DMS53 treated with DMSO at 0.1 percent for 48 hours (cell line): Measurements from ENCODE around the gene UBR2.
A peak's percentile ranks its signal among the peaks of the same experiment; 100 is the strongest.
"Not testable (repeated sequence)": the region's sequence is repeated elsewhere in the genome, so short reads cannot be mapped to it uniquely, and the experiment has no call there.

Experiments
- DNase-seq: peaks from one replicate; lab custom pipeline; 2025; ENCODE audit not compliant: unreplicated experiment; lab: John Stamatoyannopoulos, UW

UBR2 gene

GRCh38 chr6:42615518-42615917 is 51.7 kb downstream of the UBR2 start:
- no peak for DNase-seq

DNA sequence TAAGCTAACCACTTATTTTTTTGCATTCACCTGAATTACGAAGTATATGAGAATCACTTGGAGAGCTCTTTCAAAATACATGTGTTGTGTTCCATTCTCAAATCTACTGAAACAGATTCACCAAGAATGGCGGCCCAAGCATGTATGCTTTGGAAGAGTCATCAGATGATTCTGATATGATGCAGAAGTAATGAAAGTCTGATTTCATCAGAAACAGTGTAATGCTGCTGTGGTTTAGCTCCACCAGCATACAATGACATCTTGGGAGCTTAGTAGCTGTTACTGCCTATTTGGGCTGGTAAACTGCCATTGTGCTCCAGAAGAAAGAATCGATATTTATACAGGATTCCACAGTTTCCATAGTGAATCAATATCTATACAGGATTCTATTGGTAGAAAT is 52.9 kb downstream of the UBR2 start:
- no peak for DNase-seq

DNA sequence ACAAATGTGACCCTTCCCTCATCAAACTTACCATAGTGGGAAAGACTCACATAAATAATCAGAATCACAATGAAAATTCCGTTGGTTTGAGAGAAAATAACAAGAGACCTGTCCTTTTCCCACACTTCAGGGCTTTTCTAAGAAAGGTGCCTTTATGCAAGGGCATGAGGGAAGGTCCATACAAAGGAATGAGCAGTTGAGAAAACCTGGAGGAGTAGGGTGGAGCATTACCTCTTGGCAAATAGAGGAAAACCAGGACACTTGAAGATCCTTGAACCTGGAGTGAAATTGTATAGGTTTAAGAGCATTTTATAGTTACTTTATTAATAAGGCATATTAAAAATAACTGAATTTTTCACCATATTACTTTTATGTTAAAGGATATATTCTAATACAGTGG is 54.3 kb downstream of the UBR2 start:
- no peak for DNase-seq

DNA sequence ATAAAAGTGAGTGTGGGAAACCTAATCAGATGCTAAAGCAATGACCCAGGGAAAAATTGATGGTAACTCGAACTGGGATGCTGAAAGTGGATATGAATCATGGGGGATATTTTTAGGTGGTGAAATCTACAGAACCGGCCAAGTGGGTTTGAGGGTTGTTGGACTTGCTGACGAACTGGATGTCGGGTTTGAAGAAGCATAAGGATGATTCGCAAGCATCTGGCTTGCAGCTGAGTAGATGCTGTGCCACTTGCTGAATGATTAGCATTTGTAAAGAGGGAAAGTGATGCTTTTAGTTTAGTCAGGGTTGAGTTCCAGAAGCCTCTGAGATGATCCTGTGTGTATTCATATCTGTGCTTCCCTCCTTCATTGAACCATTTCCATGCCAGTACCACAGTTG is 54.9 kb downstream of the UBR2 start:
- DNase-seq = no peak

- no peak for DNase-seq
Measured at GRCh38 chr6:42619963-42620362, 56.1 kb downstream of the UBR2 start.

- DNase-seq = no peak
Measured at GRCh38 chr6:42624601-42625000, 60.8 kb downstream of the UBR2 start.

- no peak for DNase-seq
Measured at GRCh38 chr6:42627044-42627443, 63.2 kb downstream of the UBR2 start.

- DNase-seq = no peak
Measured at GRCh38 chr6:42627674-42628073, 63.8 kb downstream of the UBR2 start.

GRCh38 chr6:42628604-42629003 is 64.8 kb downstream of the UBR2 start:
- DNase-seq = no peak

DNA sequence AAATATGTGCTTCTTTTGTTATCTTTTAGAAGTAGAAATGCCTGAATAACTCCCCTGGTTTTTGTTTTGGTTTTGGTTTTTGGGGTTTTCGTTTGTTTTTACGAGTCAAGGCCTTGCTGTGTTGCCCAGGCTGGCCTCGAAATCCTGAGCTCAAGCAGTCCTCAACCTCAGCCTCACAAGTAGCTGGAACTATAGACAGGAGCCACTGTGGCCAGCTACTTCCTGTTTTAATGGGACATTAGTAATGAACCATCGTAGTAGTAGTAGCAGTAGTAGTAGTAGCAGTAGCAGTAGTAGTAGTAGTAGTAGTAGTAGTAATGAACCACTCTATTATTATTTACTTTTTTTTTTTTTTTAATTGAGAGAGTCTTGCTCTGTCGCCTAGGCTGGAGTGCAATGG is 66.0 kb downstream of the UBR2 start:
- DNase-seq = no peak

DNA sequence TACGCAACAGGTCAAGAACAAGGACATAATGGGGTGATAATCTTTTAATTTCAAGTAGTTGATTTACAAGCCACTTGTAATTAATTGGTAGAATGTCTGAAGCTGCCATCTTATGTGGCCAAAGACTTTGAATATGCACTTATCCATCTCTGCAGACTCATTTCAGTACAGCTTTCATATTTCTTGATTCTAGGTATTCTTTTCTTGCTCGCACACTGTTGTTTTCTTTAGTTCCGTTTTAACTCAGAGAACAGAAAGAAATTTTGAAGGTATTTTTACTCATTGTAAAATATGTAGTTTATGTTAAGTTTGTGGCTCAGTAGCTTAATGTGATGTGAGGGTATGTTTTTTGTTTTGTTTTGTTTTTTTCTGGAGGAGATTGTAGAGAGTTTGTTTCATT is 73.9 kb downstream of the UBR2 start:
- no peak for DNase-seq

GRCh38 chr6:42642794-42643193 is 79.0 kb downstream of the UBR2 start:
- no peak for DNase-seq

- no peak for DNase-seq
Measured at GRCh38 chr6:42644211-42644610, 80.4 kb downstream of the UBR2 start.

DNA sequence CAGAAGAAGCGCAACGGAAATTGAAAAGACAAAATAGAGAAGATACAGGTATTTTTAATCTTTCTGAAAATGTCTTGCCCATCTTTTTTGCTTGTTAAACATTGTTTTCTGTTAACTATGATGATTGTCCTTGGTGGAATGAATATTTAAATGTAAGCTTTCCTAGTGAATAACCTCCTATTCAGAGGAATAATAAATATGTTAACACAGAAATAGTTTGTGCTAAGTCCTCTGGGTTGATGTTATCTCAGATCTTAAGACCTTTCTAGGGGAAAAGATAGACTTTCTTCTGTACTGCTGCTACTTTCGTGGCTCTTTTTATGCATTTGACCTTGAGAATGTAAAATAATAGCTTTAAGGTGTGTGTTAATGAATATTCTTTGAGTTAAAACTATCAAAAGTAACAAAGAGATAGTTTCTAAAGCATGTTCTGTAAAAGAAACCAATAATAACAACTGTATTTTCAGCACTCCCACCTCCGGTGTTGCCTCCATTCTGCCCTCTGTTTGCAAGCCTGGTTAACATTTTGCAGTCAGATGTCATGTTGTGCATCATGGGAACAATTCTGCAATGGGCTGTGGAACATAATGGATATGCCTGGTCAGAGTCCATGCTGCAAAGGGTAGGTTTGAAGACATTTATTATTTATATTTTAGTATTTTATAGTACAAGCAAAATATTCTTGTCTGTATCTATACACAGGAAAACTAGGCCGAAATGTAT is 88.4 kb downstream of the UBR2 start:
- no peak for DNase-seq

GRCh38 chr6:42653851-42654250 is 90.0 kb downstream of the UBR2 start:
- no peak for DNase-seq

DNA sequence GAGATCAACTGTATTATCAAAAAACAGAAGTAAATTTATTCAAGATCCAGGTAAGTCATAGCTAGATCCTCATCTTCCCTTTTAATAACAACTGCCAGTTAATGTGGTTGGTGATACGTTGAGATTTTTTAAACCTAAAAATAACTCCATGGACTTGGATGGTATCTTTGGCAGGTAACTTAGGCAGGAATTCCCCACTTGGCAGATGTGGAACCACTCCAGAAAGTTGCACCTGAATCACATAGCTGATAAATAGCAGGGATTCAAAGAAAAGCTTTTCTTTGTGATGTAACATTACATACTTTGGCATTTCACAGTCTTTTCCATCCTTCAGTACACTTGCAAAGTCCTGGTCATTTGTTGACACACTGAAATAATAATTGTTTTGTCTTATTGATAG is 96.0 kb downstream of the UBR2 start:
- no peak for DNase-seq

DNA sequence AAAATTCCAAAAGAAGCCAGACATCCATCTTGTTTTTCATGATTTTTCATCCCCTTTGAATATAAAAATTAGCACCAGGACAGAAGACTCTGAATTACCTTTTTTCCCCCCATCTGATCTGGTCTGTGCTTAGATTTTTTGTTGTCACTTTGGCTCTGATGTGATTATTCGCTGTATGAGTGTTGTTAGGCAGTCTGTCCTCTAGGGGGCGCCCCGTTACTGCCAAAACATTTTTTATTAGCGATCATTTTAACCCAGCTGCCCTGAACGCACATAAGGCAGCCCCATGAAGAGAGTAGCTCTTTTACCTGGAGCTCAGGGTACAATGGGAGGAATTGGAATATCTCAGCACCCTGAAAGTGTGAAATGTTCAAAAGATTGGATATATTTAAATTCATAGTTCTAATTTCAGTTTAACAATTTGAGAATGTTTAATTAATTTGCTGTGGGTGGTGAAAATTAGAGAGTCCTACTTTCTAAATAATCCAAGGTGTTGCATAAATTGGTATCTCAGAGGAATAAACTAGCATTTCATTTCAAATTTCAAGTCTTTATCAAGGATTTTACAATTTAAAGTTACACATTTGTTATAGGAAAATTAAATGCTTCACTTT is 97.8 kb downstream of the UBR2 start:
- peak; percentile 56 for DNase-seq

DNA sequence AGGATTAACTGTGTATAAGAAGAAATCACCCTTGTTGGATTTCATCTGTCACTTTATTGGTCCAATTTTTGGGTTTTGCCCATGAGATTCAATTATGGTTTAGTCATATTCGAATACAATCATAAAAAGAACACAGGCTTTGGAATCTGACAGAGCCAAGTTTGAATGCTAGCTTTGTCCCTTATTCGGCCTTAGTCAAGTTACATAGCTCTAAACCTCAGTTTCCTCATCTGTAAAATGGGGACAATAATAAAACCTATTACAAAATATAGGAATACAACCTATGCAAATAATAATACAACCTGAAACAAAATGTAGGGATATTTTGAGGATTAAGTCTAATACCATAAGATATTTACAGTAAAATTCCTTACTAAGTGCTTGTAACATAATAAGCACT is 100.9 kb downstream of the UBR2 start:
- no peak for DNase-seq

- DNase-seq = not testable (repeated sequence)
Measured at GRCh38 chr6:42674368-42674767, 110.5 kb downstream of the UBR2 start.

DNA sequence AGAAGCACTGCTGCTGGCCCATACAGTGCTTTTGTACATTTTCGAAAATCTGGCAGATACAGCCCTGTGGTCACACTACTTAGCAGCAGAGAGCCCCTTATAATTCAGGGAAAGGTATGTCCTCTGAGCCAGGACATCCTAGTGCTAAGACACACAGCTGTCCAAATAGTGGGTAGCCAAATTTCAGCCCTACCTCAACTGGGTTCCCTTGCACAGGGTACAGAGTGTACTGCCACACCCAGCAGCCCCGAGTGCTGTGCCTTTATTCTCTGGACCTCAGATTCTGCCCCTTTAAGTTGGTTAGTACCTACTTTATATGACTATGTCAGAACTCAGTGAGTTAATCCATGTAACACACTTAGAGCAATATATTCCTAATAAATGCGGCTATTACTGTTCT is 111.0 kb downstream of the UBR2 start:
- DNase-seq = no peak

DNA sequence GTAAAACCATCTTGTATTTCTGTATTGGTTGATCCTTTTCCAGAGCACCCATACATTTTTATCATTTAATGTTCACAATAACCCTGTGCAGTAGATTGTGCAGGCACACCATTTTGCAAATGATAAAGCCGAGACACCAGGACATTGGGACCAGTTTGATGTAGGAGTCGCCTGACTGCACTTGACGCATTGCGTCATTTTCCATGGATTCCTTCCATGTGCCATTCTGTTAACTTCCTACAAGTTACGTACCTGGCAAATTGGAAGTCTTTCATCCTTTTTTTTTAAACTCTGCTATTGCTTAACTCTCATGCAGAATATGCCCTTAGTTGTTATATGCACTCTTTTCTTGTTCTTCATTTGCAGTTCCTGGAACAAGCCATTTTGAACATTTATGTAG is 115.5 kb downstream of the UBR2 start:
- DNase-seq = no peak

DNA sequence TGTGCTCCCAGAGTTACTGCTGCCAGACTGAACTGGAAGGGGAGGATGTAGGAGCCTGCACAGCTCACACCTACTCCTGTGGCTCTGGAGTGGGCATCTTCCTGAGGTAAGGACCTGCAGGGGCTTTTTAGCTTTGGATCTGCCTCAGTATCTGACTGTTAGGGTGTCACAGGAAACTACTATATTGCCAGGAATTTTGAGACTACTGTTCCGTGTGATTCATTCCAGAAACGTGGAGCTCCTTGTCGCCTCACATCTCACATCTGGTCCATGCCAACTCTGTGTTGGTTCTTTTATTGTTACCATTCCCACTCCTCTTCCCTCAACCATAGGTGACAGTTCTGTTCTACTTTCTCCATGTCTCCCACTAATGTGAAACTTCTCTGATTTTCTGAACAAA is 124.5 kb downstream of the UBR2 start:
- DNase-seq = no peak

DNA sequence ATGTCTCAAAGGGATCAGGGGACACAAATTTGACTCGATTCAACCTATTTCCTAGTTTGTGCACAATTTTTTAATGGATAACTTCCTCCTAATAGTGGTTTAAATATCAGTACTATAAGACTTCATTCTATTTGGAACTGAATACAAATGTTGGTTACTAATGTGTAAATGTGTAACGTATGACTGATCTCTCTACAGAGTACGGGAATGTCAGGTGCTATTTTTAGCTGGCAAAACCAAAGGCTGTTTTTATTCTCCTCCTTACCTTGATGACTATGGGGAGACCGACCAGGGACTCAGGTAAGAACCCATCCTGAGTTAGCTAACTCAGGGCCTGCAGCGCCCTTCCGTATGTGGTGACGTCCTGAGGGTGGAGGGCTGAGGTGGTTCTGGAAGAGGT is 125.5 kb downstream of the UBR2 start:
- DNase-seq = no peak
